B cell (primary cell): ENCODE measurements around the gene TMED6. TPM values are rescaled to one million over a fixed set of nuclear protein-coding genes. Genes with fewer than 3 reads are reported as not detected.

Experiments
- ATAC-seq: fragments of 200-7000 bp; cut with Tn5 transposase; one replicate; pipeline ENCODE4 v1.10.0; 2021; ENCODE audit warnings: low read depth, mild to moderate bottlenecking, moderate number of reproducible peaks, moderate library complexity
- CTCF ChIA-PET: fragments of 350-600 bp; sonication (Branson Sonifier 250); formaldehyde crosslinking; loops from one replicate; lab custom pipeline; 2021; ENCODE audit warnings: antibody characterized with exemption, inconsistent platforms; lab: Charles Lee
- POLR2A ChIA-PET: fragments of 350-600 bp; sonication (Branson Sonifier 250); formaldehyde crosslinking; loops from one replicate; lab custom pipeline; 2021; ENCODE audit warnings: antibody characterized with exemption; lab: Charles Lee
- DNase-seq: peaks from one replicate; pipeline ENCODE4 v3.0.0; 2013
- H2AFZ ChIP-seq: 2 replicates; pipeline ENCODE4 v1.6.1; 2012; ENCODE audit warnings: mild to moderate bottlenecking, low read depth, low read length; ENCODE audit not compliant: insufficient read depth, poor library complexity, severe bottlenecking
- H3K27ac ChIP-seq, 2 donors: 1 replicate in 1 of 2; 2 replicates in 1 of 2; pipeline ENCODE4 v1.5.1; 2012 to 2013; ENCODE audit warnings: low read length in 2 of 2, mild to moderate bottlenecking in 2 of 2, moderate library complexity in 1 of 2
- H3K27me3 ChIP-seq, 4 experiments: fragments of 200-600 bp in 1 of 4; sonication (generic) in 1 of 4; replicated peaks in 1 of 4; 1 replicate in 2 of 4; 2 replicates in 2 of 4; pipeline versions ENCODE4 v1.6.1 to v1.7.0; 2013 to 2016; ENCODE audit warnings: low read length in 3 of 4, mild to moderate bottlenecking in 2 of 4, mixed read lengths in 1 of 4, moderate library complexity in 1 of 4; ENCODE audit not compliant: insufficient read depth in 4 of 4, control insufficient read depth in 3 of 4; ENCODE audit errors: control extremely low read depth in 1 of 4
- H3K36me3 ChIP-seq, 2 experiments: replicated peaks in 1 of 2; 1 replicate in 1 of 2; 2 replicates in 1 of 2; pipeline versions ENCODE4 v1.6.1 to v1.7.1; 2013; ENCODE audit warnings: low read length in 1 of 2; ENCODE audit not compliant: insufficient read depth in 2 of 2, control insufficient read depth in 1 of 2; ENCODE audit errors: control extremely low read depth in 1 of 2, extremely low read depth in 1 of 2
- H3K4me1 ChIP-seq, 2 donors: fragments of 200-600 bp in 1 of 2; sonication (generic) in 1 of 2; 1 replicate in 1 of 2; 2 replicates in 1 of 2; pipeline versions ENCODE4 v1.5.1 to v1.6.1; 2013 to 2017; ENCODE audit warnings: low read length in 2 of 2; ENCODE audit not compliant: control insufficient read depth in 2 of 2, insufficient read depth in 2 of 2
- H3K4me2 ChIP-seq: replicated peaks from 2 replicates; pipeline ENCODE3; 2012; ENCODE audit warnings: mild to moderate bottlenecking, low read depth, low read length; ENCODE audit not compliant: poor library complexity, severe bottlenecking
- H3K4me3 ChIP-seq, 5 experiments: fragments of 200-600 bp in 1 of 5; sonication (generic) in 1 of 5; 1 replicate in 3 of 5; 2 replicates in 2 of 5; pipeline versions ENCODE4 v1.5.1 to v1.7.0; 2011 to 2016; ENCODE audit warnings: low read length in 4 of 5, mild to moderate bottlenecking in 4 of 5, low read depth in 2 of 5, control low read depth in 1 of 5, moderate library complexity in 1 of 5; ENCODE audit not compliant: insufficient read depth in 1 of 5; ENCODE audit errors: control extremely low read depth in 1 of 5, extremely low read depth in 1 of 5
- H3K79me2 ChIP-seq: fragments of 200-600 bp; sonication (generic); one replicate; pipeline ENCODE4 v1.6.0; 2016; ENCODE audit warnings: low read length; ENCODE audit not compliant: control insufficient read depth, insufficient read depth
- H3K9ac ChIP-seq: fragments of 200-600 bp; sonication (generic); 2 replicates; pipeline ENCODE4 v1.6.1; 2017; ENCODE audit warnings: mild to moderate bottlenecking, low read length, moderate library complexity
- H3K9me3 ChIP-seq, 3 donors: one replicate each; pipeline versions ENCODE4 v1.6.1 to v1.7.1; 2013; ENCODE audit warnings: low read length in 2 of 3; ENCODE audit not compliant: control insufficient read depth in 2 of 3, insufficient read depth in 1 of 3; ENCODE audit errors: control extremely low read depth in 1 of 3
- H4K20me1 ChIP-seq: 2 replicates; pipeline ENCODE4 v1.6.0; 2012; ENCODE audit warnings: mild to moderate bottlenecking, low read length; ENCODE audit not compliant: insufficient read depth, control insufficient read depth, poor library complexity, severe bottlenecking
- H3K27ac Mint-ChIP-seq: one replicate; pipeline ENCODE4 v1.8.0; 2021; ENCODE audit warnings: mixed read lengths
- H3K27me3 Mint-ChIP-seq: one replicate; pipeline ENCODE4 v1.8.0; 2021; ENCODE audit warnings: mixed read lengths
- H3K4me1 Mint-ChIP-seq: one replicate; pipeline ENCODE4 v1.8.0; 2021; ENCODE audit warnings: mixed read lengths
- H3K4me3 Mint-ChIP-seq: one replicate; pipeline ENCODE4 v1.8.0; 2021; ENCODE audit warnings: mixed read lengths
- H3K9me3 Mint-ChIP-seq: one replicate; pipeline ENCODE4 v1.8.0; 2022; ENCODE audit warnings: mixed read lengths; ENCODE audit not compliant: insufficient read depth
- CTCF ChIP-seq: fragments of 200-600 bp; IDR thresholded peaks from one replicate; pipeline ENCODE4 v1.8.0; 2022; ENCODE audit warnings: antibody characterized with exemption, mild to moderate bottlenecking
- EZH2 ChIP-seq: IDR thresholded peaks from 2 replicates; pipeline ENCODE4 v1.6.1; 2012; ENCODE audit warnings: borderline replicate concordance, low read depth, mild to moderate bottlenecking, moderate library complexity, low read length; ENCODE audit not compliant: insufficient read depth, poor library complexity, severe bottlenecking
- WGBS: methylation state at CpG from one replicate; pipeline ENCODE4 v1.1.5; 2013; ENCODE audit warnings: missing lambda C conversion rate; ENCODE audit not compliant: insufficient coverage; 5-methylcytosine and 5-hydroxymethylcytosine counted together
- intact Hi-C: fragments of 100-400 bp; cut with micrococcal nuclease; formaldehyde crosslinking; loops from one replicate; pipeline ENCODE4 v1.10.0; 2022
- polyA plus RNA-seq: library from polyadenylated mRNA; depleted of rRNA; stranded (reverse); fragments of >200 nt; gene quantifications from 2 replicates; pipeline ENCODE4 v1.2.3, GENCODE V29; 2012
- total RNA-seq, 2 donors: library from RNA; stranded (reverse); fragments of 120-200 nt in 1 of 2; gene quantifications; 1 replicate in 1 of 2; 2 replicates in 1 of 2; pipeline versions ENCODE4 v1.2.3 to v1.2.4, GENCODE V29; 2013 to 2022

Gene TMED6
- total and polyA plus RNA-seq, 2 donors (not counting 1 experiment from before 2014, with no cell fraction given) = 0.78 to 4.5 TPM

GRCh38 chr16:69310653-69311532 lies 40.7 kb downstream of the TMED6 start, which contains the start of gene VPS4A:
Gene VPS4A (plus strand): TSS chr16:69311350. CDS start chr16:69311512, 162 bp downstream.
- peak within 1 kb of the TSS; percentile 75 to 84 for H3K27ac ChIP-seq

More at GRCh38 chr16:69310653-69311532, 40.7 kb downstream of the TMED6 start, which contains the start of gene VPS4A:
- no peaks in the 10 kb centered on the region for H3K27me3 Mint-ChIP-seq
- peak; percentile 98 for ATAC-seq
- H3K9me3 Mint-ChIP-seq = no peaks in the 10 kb centered on the region
- peak within 1 kb of the TSS; percentile 62 to 89 (median 67) for H3K4me3 ChIP-seq
- H3K27ac Mint-ChIP-seq = peak within 1 kb of the TSS; percentile 94
- H2AFZ ChIP-seq = peak within 1 kb of the TSS; percentile 84
- H3K27me3 ChIP-seq = no peaks in the 10 kb centered on the region
- peak within 1 kb of the TSS; percentile 99 for H3K4me3 Mint-ChIP-seq
- ChIA-PET POLR2A (interaction anchor here (0.6 kb wide), 1 partner anchor 1876 kb away, joined by 3 read pairs; no protein-coding TSS in a partner anchor), CTCF (interaction anchor here (0.6 to 1.4 kb wide), 4 partner anchors 20 to 161 kb away, joined by 3 read pairs; no protein-coding TSS in a partner anchor)
- H4K20me1 ChIP-seq = peaks cover 38% of the 10 kb centered on the region
- H3K79me2 ChIP-seq = peaks cover 45% of the 10 kb centered on the region
- peak within 1 kb of the TSS; percentile 88 for H3K9ac ChIP-seq
- peak within 1 kb of the TSS; percentile 94 for H3K4me2 ChIP-seq
- peaks cover 24% of the 10 kb centered on the region for H3K4me1 Mint-ChIP-seq
- peak; percentile 97 for DNase-seq
- peaks cover 10 to 23% of the 10 kb centered on the region in 2 donors for H3K4me1 ChIP-seq
- peaks cover 2 to 18% of the 10 kb centered on the region in 2 experiments for H3K36me3 ChIP-seq
- intact Hi-C loops = loop anchor here (1.0 to 10.0 kb wide), 6 partner anchors 19 to 776 kb away; partner anchors contain the start of genes COG8, CYB5B, NIP7 and PDF
- H3K9me3 ChIP-seq = peaks cover 0 to 6% (median 0%) of the 10 kb centered on the region in 3 donors
- TF ChIP-seq CTCF (peak; percentile 86), EZH2 (no peak)
- WGBS = 10% methylated on average over 60 of the region's 70 CpGs
